Inflammatory macrophage treated with lipopolysaccharide for 1 hour (primary cell): ENCODE measurements around the gene INSIG2.
"Not testable (repeated sequence)": the region's sequence is repeated elsewhere in the genome, so short reads cannot be mapped to it uniquely, and the experiment has no call there.

Experiments used
- DNase-seq, 2 donors: peaks; one replicate each; pipeline ENCODE4 v3.0.0-alpha.2; 2020 to 2022

INSIG2 gene

DNA sequence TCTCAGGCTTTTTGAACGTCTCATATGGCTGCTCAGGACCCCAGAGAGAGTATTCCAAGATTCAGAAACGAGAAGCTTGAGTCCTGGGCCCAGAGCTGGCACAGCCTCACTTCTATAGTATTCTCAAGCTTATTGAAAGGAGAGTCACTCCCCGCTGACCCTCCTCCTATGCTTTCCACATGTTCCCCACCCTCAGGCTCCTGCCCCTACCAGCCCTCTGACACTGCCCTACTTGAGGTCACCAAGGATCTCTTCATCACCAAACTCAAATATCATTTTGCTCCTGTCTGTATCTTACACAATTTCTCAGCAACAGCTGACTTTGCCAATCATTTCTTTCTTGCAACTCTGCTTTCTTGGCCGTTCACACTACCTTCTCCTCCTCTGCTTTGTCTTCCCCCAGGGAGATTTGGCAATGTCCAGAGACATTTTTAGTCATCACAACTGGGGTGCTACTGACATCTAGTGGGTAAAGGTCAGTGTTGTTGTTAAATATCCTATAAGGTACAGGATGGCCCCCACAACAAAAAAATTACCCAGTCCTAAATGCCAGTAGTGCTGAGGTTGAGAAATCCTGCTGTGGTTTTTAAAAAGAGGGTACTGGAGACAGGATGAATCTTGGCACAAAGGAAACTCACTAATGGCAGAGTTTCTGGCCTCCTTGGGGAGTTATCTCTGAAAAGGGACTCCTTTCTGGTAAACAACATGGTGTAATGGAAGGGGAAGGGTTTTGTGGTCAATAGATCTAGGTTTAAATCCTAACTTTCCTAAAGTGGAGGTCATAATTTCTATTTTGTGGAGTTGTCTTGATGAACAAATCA lies 26.9 kb upstream of the INSIG2 start:
- DNase-seq, result peak; percentile 67 to 91

DNA sequence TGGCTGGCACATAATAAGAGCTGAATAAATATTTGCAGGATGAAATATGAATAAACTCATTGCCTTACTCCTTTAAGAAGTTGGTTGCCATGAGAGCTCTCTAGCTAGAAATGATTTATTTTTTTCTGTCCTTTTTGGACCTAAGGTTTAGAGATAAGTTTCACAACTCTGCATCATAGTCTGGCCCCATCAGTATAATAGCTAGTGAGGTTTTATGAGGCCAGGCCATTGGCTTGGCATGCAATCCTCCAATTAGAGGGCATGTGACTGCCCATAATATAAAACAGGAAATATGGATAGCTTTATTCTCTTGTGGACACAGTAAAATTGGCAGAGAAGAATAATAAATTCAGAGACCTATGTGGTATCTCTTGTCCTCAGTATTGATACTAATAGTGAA lies 26.2 kb upstream of the INSIG2 start:
- no peak for DNase-seq

DNA sequence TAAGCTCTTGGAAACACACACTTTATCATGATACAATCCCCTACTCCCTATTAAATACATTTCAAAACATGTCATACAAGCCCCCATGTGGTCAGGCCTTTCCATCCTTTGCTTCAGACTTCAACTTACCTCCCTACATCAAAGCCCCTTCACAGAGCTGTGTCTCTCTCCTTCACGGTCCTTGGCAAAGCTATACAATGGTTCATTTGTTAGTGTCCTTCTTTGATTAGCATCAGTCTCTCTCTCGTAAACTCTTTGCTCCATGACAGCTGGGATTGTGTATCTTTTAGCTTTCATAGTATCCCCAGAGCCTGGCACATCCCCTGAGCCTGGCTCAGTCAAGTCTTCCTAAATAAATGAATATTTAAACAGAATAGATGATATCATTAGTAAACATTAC lies 25.6 kb upstream of the INSIG2 start:
- DNase-seq, result no peak

DNA sequence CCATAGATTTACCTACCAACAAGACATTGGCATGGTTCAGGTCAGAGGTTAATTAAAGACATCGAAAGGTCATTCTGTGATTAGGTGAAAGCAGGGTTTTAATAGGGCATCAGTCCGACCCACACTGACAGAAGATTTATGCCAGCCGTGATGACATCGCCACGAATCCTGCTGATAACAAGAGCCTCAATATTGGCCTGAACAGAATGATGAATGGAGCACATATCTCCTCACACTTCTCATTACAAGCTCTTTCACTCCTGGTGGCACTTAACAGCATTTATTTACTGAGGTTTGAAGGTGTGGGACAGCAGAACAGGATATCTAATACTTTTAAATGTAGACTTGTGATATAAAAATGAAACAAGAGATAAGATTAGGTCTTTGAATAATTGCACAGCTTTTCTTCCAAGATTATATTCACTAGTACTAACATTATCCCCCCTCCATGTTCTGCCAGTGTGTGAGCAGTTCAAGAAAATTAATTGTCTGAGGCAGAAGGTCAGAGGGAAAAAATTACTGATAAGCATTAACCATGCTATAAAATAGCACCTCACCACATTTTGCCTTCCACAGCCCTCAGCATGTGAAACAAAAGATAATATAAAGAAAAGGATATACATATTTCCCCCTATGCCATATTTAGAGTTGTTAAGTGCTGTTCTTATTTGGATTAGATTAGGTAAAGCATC lies 23.1 kb upstream of the INSIG2 start:
- no peak for DNase-seq

DNA sequence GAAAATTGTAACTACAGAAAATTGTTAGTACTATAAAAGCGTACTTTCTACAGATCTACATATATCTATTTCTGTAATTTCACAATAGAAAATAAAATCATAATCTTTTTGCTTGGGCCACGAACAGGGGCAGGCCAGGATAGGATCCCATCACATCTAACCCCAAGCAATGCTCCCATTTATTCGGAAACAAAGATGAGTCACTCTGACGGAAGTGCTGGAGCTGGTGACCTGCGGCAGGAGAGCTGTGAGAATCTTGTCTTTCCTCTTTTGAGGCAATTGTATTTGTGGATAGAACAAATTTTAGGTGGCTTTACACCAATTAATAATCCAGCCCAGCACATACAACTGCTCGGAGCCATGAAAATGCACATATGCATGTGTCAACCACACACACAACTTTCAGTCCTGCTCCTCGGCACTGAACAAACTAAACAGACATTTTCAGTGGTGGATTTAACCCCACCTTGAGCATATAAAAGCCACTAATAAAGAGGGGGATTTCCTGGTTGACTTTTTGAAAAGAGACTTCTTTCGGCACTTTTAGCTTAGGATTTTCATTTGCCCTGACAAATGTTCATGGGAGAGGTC lies 22.3 kb upstream of the INSIG2 start:
- DNase-seq, result no peak

DNA sequence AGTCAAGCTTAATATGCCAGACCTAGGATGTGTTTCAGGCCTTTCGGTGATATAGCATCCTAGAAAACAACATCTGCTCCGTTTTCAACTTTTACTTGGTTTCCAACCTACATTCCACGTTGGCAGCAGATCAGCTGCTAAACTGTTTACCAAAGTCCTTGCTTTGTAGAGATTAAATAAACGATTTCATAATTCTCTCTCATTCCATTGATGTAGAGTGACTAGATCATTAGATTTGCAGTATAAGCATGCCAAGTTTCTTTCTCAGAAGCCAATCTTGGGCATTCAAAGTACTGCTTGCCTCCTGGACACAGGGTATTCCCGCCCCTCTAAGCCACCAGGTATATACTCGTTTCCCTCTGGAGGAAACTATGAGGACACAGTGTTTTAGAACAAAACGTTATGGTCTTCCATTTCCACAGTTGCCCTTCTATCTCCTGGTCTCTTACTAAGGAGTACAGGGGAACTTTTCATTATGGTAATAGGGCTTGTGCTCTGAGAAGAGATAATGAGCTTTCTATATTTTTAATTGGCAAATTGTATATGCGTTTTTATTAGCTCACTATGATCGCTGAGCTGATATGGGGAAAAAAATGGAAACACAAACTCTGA lies 10.5 kb upstream of the INSIG2 start:
- no peak for DNase-seq

DNA sequence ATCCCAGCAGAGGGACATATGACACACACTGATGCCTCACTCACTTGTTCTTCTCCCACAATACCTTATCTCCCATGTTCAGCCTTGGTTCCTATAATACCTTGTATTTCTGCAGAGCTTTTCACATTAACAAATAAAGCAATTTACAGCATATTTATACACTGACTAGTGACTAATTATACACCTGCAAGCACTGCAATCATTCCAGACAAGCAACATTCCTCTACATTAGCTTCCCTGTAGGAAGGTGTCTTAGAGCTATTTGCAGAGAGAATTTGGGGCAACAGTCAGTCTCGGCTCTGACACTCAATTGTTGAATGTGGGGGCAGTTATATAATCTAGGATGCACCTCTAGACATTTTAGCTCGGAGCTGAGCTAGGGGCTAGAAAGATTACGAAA lies 9.5 kb upstream of the INSIG2 start:
- no peak for DNase-seq

DNA sequence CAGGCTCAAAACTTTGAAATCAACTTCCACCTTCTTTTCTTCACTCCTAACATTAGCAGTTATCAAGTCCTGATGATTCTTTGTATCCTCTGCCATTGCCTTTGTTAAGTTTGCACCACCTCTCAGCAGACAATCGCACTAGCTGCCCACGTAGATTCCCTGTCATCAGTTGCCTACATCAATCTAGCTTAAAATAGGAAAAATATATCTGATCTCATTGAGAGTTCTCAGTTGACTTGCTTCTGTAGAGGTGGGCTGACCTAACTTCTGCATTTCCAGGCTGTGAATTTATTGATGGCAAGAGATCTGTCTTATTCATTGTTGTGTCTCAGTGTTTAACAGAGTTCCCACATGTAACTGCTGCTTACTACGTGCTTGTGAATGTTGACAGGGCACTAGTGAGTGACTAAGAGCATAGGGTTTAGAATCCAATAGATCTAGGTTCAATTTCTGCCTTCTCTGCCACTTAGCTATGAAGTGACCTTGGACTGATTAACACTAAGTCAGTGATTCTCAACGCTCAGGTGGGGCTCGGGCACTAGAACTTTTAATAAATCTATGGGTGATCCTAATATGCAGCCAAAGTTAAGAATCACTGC lies 3.7 kb upstream of the INSIG2 start:
- DNase-seq, result peak in 1 of 2 donors; percentile 38

DNA sequence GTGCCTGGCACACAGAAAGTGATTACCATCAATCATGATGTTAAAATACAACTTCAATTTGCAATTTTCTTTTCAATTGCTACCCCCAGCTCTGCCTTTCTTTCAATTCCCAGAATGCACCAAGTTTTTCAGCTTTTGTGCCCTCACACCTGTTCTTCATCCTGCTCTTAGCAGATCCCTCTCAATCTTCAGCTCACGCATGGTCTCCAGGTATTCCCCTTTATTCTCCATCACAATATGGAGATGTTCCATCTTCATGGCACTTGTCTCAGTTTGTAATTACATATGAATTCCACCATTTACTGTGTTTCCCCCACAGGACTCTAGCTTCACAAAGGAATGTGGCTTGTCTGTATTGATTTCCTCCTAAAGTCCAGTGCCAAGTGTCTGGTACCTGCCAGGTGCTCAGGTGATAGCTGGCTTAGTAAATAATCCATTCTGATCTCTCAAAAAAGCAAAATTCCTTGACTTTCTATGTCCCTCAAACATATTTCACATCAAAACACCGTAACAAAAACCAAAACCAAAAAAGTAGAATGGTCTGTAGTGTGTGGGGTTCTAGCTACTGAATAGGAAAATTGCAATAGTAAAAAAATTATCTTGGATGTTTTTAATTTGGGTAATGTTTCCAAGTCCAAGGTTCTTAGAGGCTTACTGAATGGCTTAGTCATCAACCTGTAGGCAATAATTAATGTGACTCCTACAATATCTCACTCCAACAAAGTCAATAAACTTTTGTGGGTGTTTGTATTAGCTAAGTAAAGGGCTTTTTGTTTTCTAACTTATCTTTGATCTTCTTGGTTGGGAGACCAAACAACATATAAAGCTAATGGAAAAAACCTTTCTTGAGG lies 2.9 kb upstream of the INSIG2 start:
- DNase-seq, result no peak

DNA sequence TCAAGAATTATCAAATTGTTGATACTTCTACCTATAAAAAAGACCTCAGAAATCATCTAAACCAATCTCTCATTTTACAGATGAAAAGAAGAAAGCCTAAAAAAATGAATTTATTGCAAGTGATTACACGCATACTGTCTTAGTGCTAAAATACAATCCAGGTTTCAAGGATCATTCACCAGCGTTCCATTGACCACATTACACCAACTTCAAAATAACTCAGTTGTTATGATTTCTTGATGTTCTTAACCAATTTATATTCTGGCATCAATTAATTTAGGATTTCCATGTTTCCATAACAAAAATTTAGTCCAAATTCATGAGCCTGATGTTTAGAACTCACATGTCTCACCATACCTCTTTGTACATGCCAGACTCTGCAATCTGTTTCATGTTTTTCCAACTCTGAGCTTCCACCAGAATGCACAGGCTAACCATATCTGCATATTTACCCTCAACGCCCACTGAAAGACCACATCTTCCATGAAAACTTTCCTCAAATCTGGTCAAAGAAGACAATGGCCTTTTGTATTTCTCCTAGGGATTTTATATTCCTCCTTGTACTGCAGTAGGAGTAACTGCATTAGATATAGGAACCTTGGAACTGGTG lies 2.1 kb upstream of the INSIG2 start:
- no peak for DNase-seq

DNA sequence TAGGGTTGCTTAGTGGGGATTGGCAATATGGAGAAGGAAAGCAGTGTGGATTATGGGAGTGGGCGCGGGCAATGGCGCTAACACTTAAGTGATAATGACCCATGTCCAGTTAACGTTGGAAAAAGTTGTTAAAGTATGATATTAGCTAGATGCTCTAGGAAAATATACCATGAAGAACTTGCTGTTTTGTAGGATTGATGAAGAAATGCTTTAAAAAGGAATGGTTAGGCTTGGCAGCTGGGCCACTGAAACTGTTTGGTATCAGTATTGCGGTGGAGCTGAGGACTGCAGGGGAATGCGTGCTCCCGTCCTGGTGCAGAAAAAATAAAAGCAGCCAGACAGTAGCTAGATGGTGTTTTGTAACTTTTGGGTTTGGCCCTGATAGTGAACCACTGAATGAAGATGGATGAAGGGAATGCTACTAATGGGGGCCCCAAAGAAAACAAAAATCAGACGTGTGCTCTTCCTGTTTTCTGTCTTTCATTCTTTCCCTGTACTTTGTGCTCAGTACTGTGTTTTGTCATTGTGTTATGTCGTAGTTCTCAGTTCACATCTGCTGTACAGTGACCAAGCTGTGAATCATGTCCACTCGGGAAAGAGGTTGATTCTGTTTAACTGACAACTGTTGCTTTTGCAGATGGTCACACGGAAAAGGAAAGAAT lies 999 bp downstream of the INSIG2 start:
- DNase-seq, result peak; percentile 32 to 41

DNA sequence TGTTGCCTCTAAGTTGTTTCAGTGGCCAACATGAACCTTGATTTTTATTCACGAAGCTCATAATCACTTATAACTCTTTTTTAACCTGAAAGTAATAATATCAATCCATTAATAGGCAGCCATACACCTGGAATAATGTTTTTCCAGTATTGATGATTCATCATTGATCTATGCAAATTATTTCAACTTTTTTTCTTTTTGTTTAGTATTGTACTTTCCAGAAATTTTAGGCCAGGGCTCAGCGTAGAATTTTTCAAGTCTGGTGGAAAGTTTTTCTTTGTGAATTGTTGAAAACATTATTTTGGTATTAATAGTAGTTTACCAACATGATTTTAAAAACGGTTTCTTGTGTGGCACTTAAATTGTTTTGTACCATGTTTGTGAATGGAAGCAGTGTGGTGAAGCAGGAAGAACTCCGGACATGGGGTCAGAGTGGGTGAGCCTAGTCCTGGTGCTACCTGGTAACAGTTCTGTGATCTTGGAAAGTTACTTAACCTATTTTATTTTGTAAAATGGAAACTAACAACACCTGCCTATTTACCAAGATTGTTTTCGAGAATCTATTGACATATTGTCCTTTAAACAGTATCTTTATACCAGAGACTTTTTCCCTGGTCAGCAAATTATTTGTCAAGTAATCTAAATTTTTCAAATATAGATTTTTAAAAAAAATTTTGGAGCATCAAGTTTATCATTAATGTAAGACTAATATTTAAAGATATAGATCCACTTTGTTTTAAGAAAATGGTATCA lies 2.3 kb downstream of the INSIG2 start:
- no peak for DNase-seq

DNA sequence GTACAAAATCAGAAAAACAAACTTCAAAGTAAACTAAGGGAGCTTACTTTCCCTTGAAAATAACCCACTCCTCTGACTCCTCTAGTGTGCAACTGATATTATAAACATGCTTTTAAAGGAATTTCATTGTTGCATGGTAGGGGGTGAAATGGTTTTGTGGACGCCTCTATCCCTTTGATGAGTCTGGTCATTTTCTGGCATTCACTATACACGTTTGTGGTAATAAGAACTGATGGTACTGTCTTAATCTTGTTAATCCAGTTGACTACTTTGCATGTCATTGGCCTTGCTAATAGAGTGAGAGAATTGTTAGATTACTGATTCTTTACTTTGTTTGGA lies 2.8 kb downstream of the INSIG2 start:
- no peak for DNase-seq

DNA sequence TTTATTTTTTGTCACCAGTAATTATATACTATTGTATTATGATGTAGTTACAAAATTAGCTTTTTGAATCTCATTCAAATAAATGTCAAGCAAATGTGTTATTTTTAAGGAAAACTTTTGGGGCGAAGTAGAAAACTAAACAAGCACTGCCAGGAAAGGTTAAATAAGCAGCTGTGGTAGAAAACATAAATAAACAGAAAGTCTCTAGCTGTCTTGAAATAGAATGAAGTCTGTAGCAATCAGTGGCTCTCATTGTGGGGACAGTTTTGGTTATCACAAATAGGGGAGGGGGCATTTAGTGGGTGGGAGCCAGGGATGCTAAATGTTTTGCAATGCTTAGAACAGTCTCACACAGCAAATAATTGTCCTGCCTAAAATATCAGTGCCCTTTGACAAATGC lies 3.4 kb downstream of the INSIG2 start:
- no peak for DNase-seq

DNA sequence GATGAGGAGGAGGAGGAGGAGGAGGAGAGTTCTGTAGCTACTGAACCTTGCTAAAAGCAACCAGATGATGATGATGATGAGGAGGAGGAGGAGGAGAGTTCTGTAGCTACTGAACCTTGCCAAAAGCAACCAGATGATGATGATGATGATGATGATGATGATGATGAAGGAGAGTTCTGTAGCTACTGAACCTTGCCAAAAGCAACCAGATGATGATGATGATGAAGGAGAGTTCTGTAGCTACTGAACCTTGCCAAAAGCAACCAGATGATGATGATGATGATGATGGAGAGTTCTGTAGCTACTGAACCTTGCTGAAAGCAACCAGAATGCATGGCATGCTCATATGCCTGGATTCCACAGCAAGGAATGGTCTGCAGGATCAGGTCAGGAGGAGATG lies 5.8 kb downstream of the INSIG2 start:
- DNase-seq, result not testable (repeated sequence)

DNA sequence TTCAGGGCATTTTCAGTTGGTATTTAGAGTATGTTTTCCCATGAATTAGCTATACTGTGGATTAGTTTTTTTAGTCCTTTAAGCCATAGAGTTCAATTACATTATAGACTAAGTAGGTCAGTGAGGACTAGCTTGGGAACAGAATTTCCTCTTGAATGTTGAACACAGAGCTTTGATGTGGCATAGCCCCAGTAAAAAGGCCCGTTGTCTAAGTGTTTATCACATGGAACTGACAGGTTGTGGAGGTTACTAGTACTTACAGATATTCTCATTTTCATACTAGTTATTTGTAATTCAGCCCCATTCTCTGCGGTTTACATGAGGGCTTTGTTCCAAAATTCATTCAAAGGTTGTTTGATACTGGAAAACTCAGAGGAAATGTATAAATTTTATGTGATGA lies 6.2 kb downstream of the INSIG2 start:
- no peak for DNase-seq

DNA sequence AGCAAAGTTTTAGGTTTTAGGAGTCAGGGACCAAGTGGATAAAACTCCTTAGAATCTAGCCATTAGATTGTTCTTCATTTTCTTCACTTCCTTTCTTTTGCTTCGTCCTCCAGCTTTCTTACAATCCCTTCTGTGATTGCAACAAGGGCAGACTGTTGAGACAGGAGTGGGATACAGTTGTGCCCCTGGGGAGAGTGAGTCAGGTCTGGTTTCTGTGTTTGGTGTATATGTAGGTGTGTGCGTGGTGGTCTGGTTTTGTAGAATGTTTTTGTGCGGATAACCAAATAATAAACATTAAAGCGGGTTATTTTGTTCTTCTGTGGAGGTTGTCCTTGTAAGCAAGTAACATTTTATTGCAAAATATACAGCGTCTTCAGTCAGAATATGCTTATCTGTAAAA lies 7.3 kb downstream of the INSIG2 start:
- DNase-seq, result no peak

DNA sequence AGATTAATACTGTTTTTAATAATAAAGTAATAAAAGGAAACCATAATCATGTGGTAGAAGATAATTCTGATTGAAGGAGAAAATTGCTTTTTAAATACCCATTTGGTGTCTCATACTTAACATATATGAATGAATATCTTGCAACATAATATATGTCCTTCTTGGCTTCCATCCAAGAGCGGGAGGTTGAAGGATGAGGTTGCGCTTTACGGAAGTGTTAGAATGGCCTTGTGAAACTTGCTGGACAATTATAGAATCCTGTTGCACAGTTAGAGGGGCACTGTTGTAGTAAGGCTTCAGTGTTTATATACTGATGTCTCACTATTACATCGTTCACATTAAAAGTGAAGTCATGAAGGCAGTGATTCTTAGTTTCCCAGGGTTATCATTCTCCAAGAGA lies 9.4 kb downstream of the INSIG2 start:
- DNase-seq, result peak; percentile 75 to 85

DNA sequence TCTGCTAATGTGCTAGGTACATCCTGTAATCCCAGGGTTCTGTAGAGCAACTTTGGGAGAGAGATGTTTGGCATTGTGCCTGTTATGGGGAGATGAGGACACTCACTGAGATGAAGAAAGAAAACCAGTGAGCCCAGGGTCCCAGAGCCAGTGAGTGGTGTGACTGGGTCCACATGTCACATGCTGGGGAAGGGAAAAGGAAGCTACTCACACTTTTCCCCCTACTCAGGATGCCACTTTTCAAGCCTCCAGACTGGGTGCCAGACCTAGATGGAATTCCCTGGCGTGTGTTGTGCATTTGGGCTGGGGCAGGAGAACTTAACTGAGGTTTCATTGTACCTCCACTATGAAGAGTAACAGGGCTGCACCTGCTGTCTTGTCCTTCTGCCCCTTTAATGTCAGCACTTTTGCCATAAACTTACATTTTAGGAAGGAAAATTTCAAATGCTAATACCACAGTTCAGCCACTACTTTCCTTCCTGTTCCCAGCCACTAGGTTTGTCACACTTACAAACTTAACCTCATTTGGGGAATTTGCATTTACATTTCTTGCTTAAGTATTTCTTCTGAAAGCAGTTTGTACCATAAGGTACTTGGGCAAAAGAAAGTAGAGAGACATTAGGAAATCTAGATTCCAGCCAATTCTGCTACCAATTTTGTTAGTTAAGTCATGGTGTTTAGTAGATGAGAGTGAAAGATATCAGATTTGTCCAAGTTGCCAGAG lies 10.2 kb downstream of the INSIG2 start:
- peak; percentile 58 to 64 for DNase-seq
